ENCODE results near the gene MTHFD1L. TPM values are rescaled to one million over a fixed set of nuclear protein-coding genes. Genes with fewer than 3 reads are reported as not detected.

MTHFD1L gene
- total RNA-seq, 2 donors from 2014 or later, result 71.3 to 109 TPM

- H3K36me3 Mint-ChIP-seq, result peaks cover 4 to 34% of the 10 kb centered on the region in 2 donors
- ATAC-seq (no peak), DNase-seq (ENCODE audit: low spot score in 2 of 2) (no peak)
- H3K27ac Mint-ChIP-seq, result no peak overlapping the region
- H3K9me3 Mint-ChIP-seq, result no peaks in the 10 kb centered on the region
Observed at GRCh38 chr6:150886155-150886554, 20.7 kb downstream of the MTHFD1L start.

GRCh38 chr6:150887978-150888563 lies 22.6 kb downstream of the MTHFD1L start:
- Mint-ChIP-seq H3K9me3 (no peaks in the 10 kb centered on the region), H3K27ac (no peak overlapping the region), H3K36me3 (peaks cover 4 to 30% of the 10 kb centered on the region in 2 donors)
- no peak for DNase-seq (ENCODE audit: low spot score in 2 of 2)
- no peak for ATAC-seq

GRCh38 chr6:150890346-150890745 lies 24.8 kb downstream of the MTHFD1L start:
- ATAC-seq (no peak), DNase-seq (ENCODE audit: low spot score in 2 of 2) (no peak)
- Mint-ChIP-seq H3K27ac (no peak overlapping the region), H3K9me3 (no peaks in the 10 kb centered on the region), H3K36me3 (peaks cover 4 to 23% of the 10 kb centered on the region in 2 donors)

GRCh38 chr6:150891888-150892485 lies 26.5 kb downstream of the MTHFD1L start:
- Mint-ChIP-seq H3K27ac (no peak overlapping the region), H3K36me3 (peaks cover 8 to 18% of the 10 kb centered on the region in 2 donors), H3K9me3 (no peaks in the 10 kb centered on the region)
- ATAC-seq (peak in 1 of 2 donors; percentile 53), DNase-seq (ENCODE audit: low spot score in 2 of 2) (peak in 1 of 2 donors; percentile 60)

- Mint-ChIP-seq H3K27ac (peak overlapping the region in 1 of 2 donors; percentile 64), H3K36me3 (peaks cover 4 to 13% of the 10 kb centered on the region in 2 donors), H3K9me3 (no peaks in the 10 kb centered on the region)
- ATAC-seq (no peak), DNase-seq (ENCODE audit: low spot score in 2 of 2) (no peak)
Observed at GRCh38 chr6:150894191-150894744, 28.8 kb downstream of the MTHFD1L start.

- H3K27ac Mint-ChIP-seq, result peak overlapping the region; percentile 64 to 74
- DNase-seq (ENCODE audit: low spot score in 2 of 2) (peak in 1 of 2 donors; percentile 6), ATAC-seq (peak; percentile 74 to 83)
- peaks cover 0 to 13% of the 10 kb centered on the region in 2 donors for H3K36me3 Mint-ChIP-seq
- no peaks in the 10 kb centered on the region for H3K9me3 Mint-ChIP-seq
Observed at GRCh38 chr6:150894935-150895552, 29.5 kb downstream of the MTHFD1L start.

GRCh38 chr6:150895928-150896632 lies 30.6 kb downstream of the MTHFD1L start:
- no peak for DNase-seq (ENCODE audit: low spot score in 2 of 2)
- H3K36me3 Mint-ChIP-seq, result peaks cover 0 to 18% of the 10 kb centered on the region in 2 donors
- peak overlapping the region in 1 of 2 donors; percentile 64 for H3K27ac Mint-ChIP-seq
- no peaks in the 10 kb centered on the region for H3K9me3 Mint-ChIP-seq
- ATAC-seq, result peak in 1 of 2 donors; percentile 13

- H3K9me3 Mint-ChIP-seq, result no peaks in the 10 kb centered on the region
- H3K36me3 Mint-ChIP-seq, result peaks cover 0 to 22% of the 10 kb centered on the region in 2 donors
- no peak overlapping the region for H3K27ac Mint-ChIP-seq
- ATAC-seq, result peak in 1 of 2 donors; percentile 23
- DNase-seq (ENCODE audit: low spot score in 2 of 2), result no peak
Observed at GRCh38 chr6:150897400-150897943, 32.0 kb downstream of the MTHFD1L start.

GRCh38 chr6:150898399-150899170 lies 33.1 kb downstream of the MTHFD1L start:
- Mint-ChIP-seq H3K27ac (no peak overlapping the region), H3K36me3 (peaks cover 0 to 23% of the 10 kb centered on the region in 2 donors), H3K9me3 (no peaks in the 10 kb centered on the region)
- DNase-seq (ENCODE audit: low spot score in 2 of 2) (no peak), ATAC-seq (peak in 1 of 2 donors; percentile 16)

GRCh38 chr6:150899231-150899630 lies 33.7 kb downstream of the MTHFD1L start:
- ATAC-seq (no peak), DNase-seq (ENCODE audit: low spot score in 2 of 2) (no peak)
- H3K9me3 Mint-ChIP-seq, result no peaks in the 10 kb centered on the region
- H3K36me3 Mint-ChIP-seq, result peaks cover 0 to 23% of the 10 kb centered on the region in 2 donors
- H3K27ac Mint-ChIP-seq, result no peak overlapping the region

GRCh38 chr6:150900049-150900448 lies 34.5 kb downstream of the MTHFD1L start:
- H3K36me3 Mint-ChIP-seq, result peaks cover 0 to 23% of the 10 kb centered on the region in 2 donors
- no peak overlapping the region for H3K27ac Mint-ChIP-seq
- no peak for ATAC-seq
- H3K9me3 Mint-ChIP-seq, result no peaks in the 10 kb centered on the region
- DNase-seq (ENCODE audit: low spot score in 2 of 2), result no peak

- Mint-ChIP-seq H3K9me3 (peaks cover 0 to 4% of the 10 kb centered on the region in 2 donors), H3K36me3 (peaks cover 11 to 29% of the 10 kb centered on the region in 2 donors), H3K27ac (no peak overlapping the region)
- no peak for DNase-seq (ENCODE audit: low spot score in 2 of 2)
- ATAC-seq, result no peak
Observed at GRCh38 chr6:150902142-150902776, 36.8 kb downstream of the MTHFD1L start.

GRCh38 chr6:150905769-150906168 lies 40.3 kb downstream of the MTHFD1L start:
- Mint-ChIP-seq H3K9me3 (peaks cover 0 to 4% of the 10 kb centered on the region in 2 donors), H3K27ac (peak overlapping the region in 1 of 2 donors; percentile 14), H3K36me3 (peaks cover 27 to 28% of the 10 kb centered on the region in 2 donors)
- ATAC-seq (no peak), DNase-seq (ENCODE audit: low spot score in 2 of 2) (no peak)

- DNase-seq (ENCODE audit: low spot score in 2 of 2), result no peak
- Mint-ChIP-seq H3K27ac (no peak overlapping the region), H3K9me3 (peaks cover 0 to 4% of the 10 kb centered on the region in 2 donors), H3K36me3 (peaks cover 33 to 34% of the 10 kb centered on the region in 2 donors)
- no peak for ATAC-seq
Observed at GRCh38 chr6:150906641-150907326, 41.3 kb downstream of the MTHFD1L start.

- H3K9me3 Mint-ChIP-seq, result peaks cover 0 to 4% of the 10 kb centered on the region in 2 donors
- ATAC-seq (no peak), DNase-seq (ENCODE audit: low spot score in 2 of 2) (no peak)
- H3K27ac Mint-ChIP-seq, result no peak overlapping the region
- H3K36me3 Mint-ChIP-seq, result peaks cover 31 to 34% of the 10 kb centered on the region in 2 donors
Observed at GRCh38 chr6:150907383-150907782, 41.9 kb downstream of the MTHFD1L start.

All from activated naive CD4-positive, alpha-beta T cell treated with anti-CD3 and anti-CD28 coated beads, Interleukin-2, amount 50 U/mL, for 72 hours (primary cell).